ENCODE data around the gene PXDC1. TPM values are rescaled to one million over a fixed set of nuclear protein-coding genes. Genes with fewer than 3 reads are reported as not detected.
"Not testable (repeated sequence)": the region's sequence is repeated elsewhere in the genome, so short reads cannot be mapped to it uniquely, and the experiment has no call there.

The PXDC1 gene
- polyA plus RNA-seq, 1 donor from 2014 or later = 9.5 TPM

DNA sequence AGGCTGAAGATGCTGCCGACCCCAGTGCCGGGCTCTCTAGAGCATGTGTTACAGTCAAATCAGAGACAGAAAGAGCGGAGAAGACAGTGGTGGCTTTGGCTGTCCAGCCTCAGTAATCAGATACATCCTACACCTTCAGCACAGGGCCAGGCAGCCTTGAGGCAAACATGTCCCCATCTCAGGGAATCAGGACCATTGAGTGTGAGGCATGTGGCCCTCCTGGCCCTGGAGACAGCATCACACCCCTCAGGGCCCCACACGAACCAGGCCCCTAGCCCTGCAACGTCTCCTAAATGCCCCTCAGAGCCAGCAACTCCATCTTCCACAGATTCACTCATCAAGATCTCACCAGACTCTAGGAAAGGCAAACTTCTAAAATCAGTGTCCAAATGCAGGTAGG is 24.5 kb downstream of the PXDC1 start:
- peak overlapping the region in 1 of 4 donors; percentile 54 for H3K4me3 Mint-ChIP-seq
- no peaks in the 10 kb centered on the region for H3K4me1 Mint-ChIP-seq
- no peak overlapping the region for H3K27ac Mint-ChIP-seq
- no peaks in the 10 kb centered on the region for H3K9me3 Mint-ChIP-seq
- no peaks in the 10 kb centered on the region for H3K27me3 Mint-ChIP-seq
- no peaks in the 10 kb centered on the region for H3K36me3 Mint-ChIP-seq

DNA sequence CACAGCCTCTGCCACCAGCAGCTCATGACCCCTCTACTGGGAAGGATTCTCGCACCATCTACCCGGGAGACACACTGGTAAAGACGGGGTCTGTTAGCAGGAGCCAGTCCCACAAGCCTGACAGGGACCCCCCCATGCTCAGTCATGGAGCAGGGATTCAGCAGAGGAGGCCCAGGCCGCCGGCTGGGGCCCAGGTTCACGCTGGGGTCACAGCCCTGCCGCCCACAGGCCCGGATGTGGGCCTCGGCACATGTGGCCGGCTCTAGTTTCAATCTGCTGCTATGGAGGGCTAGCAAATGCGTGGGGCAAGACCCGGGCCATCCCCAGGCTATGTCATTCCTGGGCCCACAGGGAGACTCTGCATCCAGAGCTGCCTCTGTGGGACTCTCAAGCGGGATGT is 25.1 kb downstream of the PXDC1 start:
- no peak overlapping the region for H3K27ac Mint-ChIP-seq
- no peaks in the 10 kb centered on the region for H3K36me3 Mint-ChIP-seq
- no peaks in the 10 kb centered on the region for H3K27me3 Mint-ChIP-seq
- H3K4me3 Mint-ChIP-seq = no peak overlapping the region
- no peaks in the 10 kb centered on the region for H3K4me1 Mint-ChIP-seq
- H3K9me3 Mint-ChIP-seq = no peaks in the 10 kb centered on the region

DNA sequence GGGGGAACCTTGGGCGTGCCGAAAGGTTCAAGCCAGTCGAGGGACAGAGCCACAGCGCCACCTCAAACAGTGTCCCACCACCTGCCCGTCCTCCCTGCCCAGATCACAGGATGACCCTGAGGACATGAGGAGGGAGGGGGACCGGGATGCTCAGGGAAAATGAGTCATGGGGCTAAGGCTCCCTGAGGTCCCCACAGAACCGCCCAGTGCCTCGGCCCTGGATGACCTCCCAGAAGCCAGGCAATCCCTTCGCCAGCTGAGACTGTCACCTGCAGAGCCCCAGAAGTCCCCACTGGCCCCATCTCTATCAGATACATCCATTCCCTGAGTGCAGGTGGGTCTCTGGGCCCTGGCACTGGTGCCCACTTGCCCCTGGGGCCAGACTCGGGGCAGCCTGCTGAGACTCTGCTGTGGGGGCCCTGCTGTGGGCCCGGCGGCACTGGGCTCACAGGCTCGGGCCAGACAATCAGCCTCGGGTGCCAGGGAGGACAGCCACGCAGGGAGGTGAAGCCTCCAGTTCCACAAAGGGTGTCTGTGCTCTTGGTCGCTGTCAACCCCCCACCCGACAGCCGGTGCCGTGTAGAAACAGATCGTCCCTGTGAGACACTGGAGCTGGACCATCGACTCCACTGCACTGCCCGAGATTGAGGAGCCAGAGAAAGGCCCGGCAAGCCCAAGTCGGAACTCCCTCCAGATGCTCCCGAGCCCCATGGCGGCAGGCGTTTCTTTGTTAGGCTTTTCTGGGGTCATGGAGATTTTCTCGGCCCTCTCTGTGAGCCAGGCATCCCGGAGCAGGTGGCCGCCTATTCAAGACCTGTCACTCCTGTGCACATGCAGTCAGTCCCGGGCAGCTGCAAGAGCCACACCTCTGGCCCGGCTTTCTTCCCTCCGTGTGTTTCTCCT is 26.1 kb downstream of the PXDC1 start:
- Mint-ChIP-seq H3K27ac (no peak overlapping the region), H3K27me3 (no peaks in the 10 kb centered on the region), H3K4me3 (no peak overlapping the region), H3K36me3 (no peaks in the 10 kb centered on the region), H3K4me1 (no peaks in the 10 kb centered on the region), H3K9me3 (no peaks in the 10 kb centered on the region)

GRCh38 chr6:3724451-3725144 is 26.9 kb downstream of the PXDC1 start:
- H3K27me3 Mint-ChIP-seq = no peaks in the 10 kb centered on the region
- H3K9me3 Mint-ChIP-seq = no peaks in the 10 kb centered on the region
- no peaks in the 10 kb centered on the region for H3K4me1 Mint-ChIP-seq
- no peak overlapping the region for H3K27ac Mint-ChIP-seq
- no peak overlapping the region for H3K4me3 Mint-ChIP-seq
- no peaks in the 10 kb centered on the region for H3K36me3 Mint-ChIP-seq

- Mint-ChIP-seq H3K36me3 (no peaks in the 10 kb centered on the region), H3K4me1 (no peaks in the 10 kb centered on the region), H3K4me3 (no peak overlapping the region), H3K9me3 (no peaks in the 10 kb centered on the region), H3K27ac (no peak overlapping the region), H3K27me3 (no peaks in the 10 kb centered on the region)
Observed at GRCh38 chr6:3723966-3724365, 27.5 kb downstream of the PXDC1 start.

DNA sequence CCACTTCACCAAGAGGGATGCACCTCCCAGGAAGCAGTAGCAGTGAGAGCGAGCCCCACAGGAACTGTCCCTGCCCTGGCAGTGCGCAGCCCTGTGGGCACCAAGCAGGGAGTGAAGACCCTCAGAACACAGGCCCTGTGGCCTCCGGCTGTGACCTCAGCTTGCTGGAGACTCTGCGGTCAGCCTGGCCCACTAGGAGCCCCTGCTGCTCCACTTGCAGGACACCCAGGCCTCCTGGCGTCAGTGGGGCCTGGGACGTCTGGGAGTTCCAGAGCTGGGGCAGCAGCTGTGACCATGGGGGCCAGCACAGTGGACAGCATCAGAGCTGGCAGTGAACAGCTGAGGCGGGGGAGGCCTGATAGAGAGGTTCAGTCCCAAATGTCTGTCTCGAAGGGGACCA is 28.3 kb downstream of the PXDC1 start:
- H3K9me3 Mint-ChIP-seq = no peaks in the 10 kb centered on the region
- H3K36me3 Mint-ChIP-seq = no peaks in the 10 kb centered on the region
- no peaks in the 10 kb centered on the region for H3K4me1 Mint-ChIP-seq
- no peak overlapping the region for H3K4me3 Mint-ChIP-seq
- H3K27ac Mint-ChIP-seq = no peak overlapping the region
- H3K27me3 Mint-ChIP-seq = no peaks in the 10 kb centered on the region

- Mint-ChIP-seq H3K4me1 (no peaks in the 10 kb centered on the region), H3K36me3 (no peaks in the 10 kb centered on the region), H3K27ac (no peak overlapping the region), H3K9me3 (no peaks in the 10 kb centered on the region), H3K4me3 (no peak overlapping the region), H3K27me3 (no peaks in the 10 kb centered on the region)
Observed at GRCh38 chr6:3722785-3723184, 28.7 kb downstream of the PXDC1 start.

DNA sequence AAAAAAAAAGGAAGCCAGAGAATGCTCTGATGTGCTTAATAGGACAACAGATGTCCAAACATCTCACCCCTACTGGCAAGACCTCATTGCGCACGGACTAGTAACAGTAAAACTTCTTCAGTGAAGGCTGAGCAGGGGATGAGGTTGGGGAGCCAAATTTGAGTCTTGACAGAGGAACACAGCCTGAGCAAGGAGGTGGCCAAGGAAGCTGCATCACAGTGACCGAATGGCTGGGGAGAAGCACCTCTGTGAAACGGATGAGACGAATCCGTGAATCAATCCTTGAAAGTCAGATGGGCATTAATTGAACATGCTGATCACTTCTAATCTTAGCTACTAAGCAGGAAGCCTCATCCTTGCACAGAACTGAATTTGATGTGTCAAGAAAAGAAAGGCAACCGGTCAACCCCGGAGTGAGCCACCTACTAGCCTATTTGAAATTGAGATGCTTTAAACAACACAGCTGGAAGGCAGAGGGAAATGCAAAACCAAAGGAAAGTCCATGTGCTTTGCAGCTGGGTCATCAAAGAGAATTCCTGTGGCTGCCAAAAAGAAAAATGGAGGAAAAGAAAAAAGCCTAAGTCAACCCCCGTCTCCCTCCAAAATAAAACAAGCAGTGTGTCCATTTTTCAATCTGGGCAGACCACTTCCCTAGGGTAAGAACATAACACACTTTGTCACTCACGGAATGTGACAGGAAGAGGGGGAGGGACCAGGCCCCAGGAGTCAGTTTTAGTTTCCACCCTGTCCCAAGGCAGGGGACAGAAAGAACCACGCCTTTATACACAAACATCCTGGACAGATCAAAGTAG is 29.5 kb downstream of the PXDC1 start:
- Mint-ChIP-seq H3K36me3 (no peaks in the 10 kb centered on the region), H3K9me3 (no peaks in the 10 kb centered on the region)

GRCh38 chr6:3720770-3721169 is 30.7 kb downstream of the PXDC1 start:
- not testable (repeated sequence) for H3K27me3 Mint-ChIP-seq, H3K4me1 Mint-ChIP-seq, H3K9me3 Mint-ChIP-seq, H3K27ac Mint-ChIP-seq, H3K36me3 Mint-ChIP-seq, H3K4me3 Mint-ChIP-seq

More for the DNA sequence above, 29.5 kb downstream of the PXDC1 start:
- H3K4me3 Mint-ChIP-seq = no peak overlapping the region
- no peak overlapping the region for H3K27ac Mint-ChIP-seq
- no peaks in the 10 kb centered on the region for H3K27me3 Mint-ChIP-seq
- H3K4me1 Mint-ChIP-seq = no peaks in the 10 kb centered on the region

DNA sequence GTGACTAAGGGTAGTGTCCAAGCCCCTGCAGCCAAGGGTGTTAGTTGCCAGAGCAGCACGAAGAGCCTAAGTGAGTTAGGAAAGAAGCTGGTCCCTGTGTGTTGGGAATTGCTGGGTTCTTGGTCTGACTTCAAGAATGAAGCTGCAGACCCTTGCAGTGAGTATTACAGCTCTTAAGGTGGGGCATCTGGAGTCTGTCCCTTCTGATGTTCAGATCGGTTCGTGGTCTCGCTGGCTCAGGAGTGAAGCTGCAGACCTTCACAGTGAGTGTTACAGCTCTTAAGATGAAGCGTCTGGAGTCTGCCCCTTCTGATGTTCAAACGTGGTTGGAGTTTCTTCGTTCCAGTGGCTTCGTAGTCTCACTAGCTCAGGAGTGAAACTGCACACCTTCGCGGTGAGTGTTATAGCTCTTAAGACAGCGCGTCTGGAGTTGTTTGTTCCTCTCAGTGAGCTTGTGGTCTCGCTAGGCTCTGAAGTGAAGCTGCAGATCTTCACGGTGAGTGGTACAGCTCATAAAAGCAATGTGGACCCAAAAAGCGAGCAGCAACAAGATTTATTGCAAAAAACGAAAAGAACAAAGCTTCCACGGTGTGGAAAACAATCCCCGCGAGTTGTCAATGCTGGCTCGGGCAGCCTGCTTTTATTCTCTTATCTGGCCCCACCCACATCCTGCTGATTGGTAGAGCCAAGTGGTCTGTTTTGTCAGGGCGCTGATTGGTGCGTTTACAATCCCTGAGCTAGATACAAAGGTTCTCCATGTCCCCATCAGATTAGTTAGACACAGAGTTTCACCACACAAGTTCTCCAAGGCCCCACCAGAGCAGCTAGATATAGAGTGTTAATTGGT is 31.8 kb downstream of the PXDC1 start:
- H3K36me3 Mint-ChIP-seq = peaks cover under 1% of the 10 kb centered on the region
- H3K27ac Mint-ChIP-seq = no peak overlapping the region
- peak overlapping the region in 1 of 4 donors; percentile 69 for H3K4me3 Mint-ChIP-seq

DNA sequence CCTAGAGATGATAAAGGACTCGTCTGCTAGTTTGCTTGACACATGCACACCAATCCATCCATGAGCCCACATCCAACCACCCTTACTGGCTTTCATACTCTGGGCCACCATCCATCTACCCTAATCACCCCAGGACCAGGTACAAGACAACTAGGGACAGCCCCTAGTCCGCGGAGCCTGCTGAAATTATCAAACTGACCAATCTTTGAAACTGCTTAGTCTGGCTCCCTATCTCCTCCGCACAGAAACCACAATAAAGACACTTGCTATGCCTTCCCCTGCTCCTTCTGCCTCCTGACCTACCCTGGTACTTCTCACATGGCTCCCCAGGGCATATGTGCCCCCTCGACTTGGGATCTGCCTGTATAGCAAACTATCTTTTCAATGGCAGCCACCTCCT is 33.1 kb downstream of the PXDC1 start:
- Mint-ChIP-seq H3K4me1 (no peaks in the 10 kb centered on the region), H3K27me3 (no peaks in the 10 kb centered on the region), H3K27ac (no peak overlapping the region), H3K4me3 (no peak overlapping the region), H3K9me3 (peaks cover 0 to 3% (median 2%) of the 10 kb centered on the region in 3 donors), H3K36me3 (peaks cover 2% of the 10 kb centered on the region)

More for the DNA sequence above, 31.8 kb downstream of the PXDC1 start:
- peaks cover 0 to 3% (median 2%) of the 10 kb centered on the region in 3 donors for H3K9me3 Mint-ChIP-seq
- no peaks in the 10 kb centered on the region for H3K27me3 Mint-ChIP-seq
- no peaks in the 10 kb centered on the region for H3K4me1 Mint-ChIP-seq

GRCh38 chr6:3715285-3715684 is 36.2 kb downstream of the PXDC1 start:
- no peak overlapping the region for H3K4me3 Mint-ChIP-seq
- H3K36me3 Mint-ChIP-seq = peaks cover 2% of the 10 kb centered on the region
- no peak overlapping the region for H3K27ac Mint-ChIP-seq
- H3K4me1 Mint-ChIP-seq = no peaks in the 10 kb centered on the region
- no peaks in the 10 kb centered on the region for H3K27me3 Mint-ChIP-seq
- H3K9me3 Mint-ChIP-seq = peaks cover 0 to 3% (median 2%) of the 10 kb centered on the region in 3 donors

- Mint-ChIP-seq H3K4me1 (no peaks in the 10 kb centered on the region), H3K9me3 (peaks cover 0 to 3% (median 2%) of the 10 kb centered on the region in 3 donors), H3K27me3 (no peaks in the 10 kb centered on the region), H3K36me3 (peaks cover 2% of the 10 kb centered on the region), H3K4me3 (no peak overlapping the region), H3K27ac (no peak overlapping the region)
Observed at GRCh38 chr6:3714768-3715167, 36.7 kb downstream of the PXDC1 start.

- Mint-ChIP-seq H3K9me3 (peaks cover 0 to 3% (median 2%) of the 10 kb centered on the region in 3 donors), H3K27ac (no peak overlapping the region), H3K4me1 (no peaks in the 10 kb centered on the region), H3K27me3 (no peaks in the 10 kb centered on the region), H3K4me3 (no peak overlapping the region), H3K36me3 (peaks cover 2% of the 10 kb centered on the region)
Observed at GRCh38 chr6:3714111-3714510, 37.4 kb downstream of the PXDC1 start.

Measured in IgD-negative memory B cell (primary cell).